ENCODE results near the gene TM4SF4.
"Not testable (repeated sequence)": the region's sequence is repeated elsewhere in the genome, so short reads cannot be mapped to it uniquely, and the experiment has no call there.

DNA sequence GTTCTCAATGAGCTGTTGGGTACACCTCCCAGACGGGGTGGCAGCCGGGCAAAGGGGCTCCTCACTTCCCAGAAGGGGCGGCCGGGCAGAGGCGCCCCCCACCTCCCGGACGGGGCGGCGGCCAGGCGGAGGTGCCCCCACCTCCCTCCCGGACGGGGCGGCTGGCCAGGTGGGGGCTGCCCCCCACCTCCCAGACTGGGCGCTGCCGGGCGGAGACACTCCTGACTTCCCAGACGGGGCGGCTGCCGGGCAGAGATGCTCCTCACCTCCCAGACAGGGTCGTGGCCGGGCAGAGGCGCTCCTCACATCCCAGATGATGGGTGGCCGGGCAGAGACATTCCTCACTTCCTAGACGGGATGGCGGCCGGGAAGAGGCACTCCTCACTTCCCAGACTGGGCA is 29.6 kb upstream of the TM4SF4 start:
- TF ChIP-seq EZH2 (optimal IDR thresholded peaks at IDR 0.05; ENCODE audit: low read depth, low read length); EZH2phosphoT487 (IDR thresholded peaks at IDR 0.05; ENCODE audit: low read length): not testable (repeated sequence)
- TF ChIP-seq, protein P1, sequence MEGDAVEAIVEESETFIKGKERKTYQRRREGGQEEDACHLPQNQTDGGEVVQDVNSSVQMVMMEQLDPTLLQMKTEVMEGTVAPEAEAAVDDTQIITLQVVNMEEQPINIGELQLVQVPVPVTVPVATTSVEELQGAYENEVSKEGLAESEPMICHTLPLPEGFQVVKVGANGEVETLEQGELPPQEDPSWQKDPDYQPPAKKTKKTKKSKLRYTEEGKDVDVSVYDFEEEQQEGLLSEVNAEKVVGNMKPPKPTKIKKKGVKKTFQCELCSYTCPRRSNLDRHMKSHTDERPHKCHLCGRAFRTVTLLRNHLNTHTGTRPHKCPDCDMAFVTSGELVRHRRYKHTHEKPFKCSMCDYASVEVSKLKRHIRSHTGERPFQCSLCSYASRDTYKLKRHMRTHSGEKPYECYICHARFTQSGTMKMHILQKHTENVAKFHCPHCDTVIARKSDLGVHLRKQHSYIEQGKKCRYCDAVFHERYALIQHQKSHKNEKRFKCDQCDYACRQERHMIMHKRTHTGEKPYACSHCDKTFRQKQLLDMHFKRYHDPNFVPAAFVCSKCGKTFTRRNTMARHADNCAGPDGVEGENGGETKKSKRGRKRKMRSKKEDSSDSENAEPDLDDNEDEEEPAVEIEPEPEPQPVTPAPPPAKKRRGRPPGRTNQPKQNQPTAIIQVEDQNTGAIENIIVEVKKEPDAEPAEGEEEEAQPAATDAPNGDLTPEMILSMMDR (IDR thresholded peaks at IDR 0.05; ENCODE audit: low read length) = not testable (repeated sequence)
